Stimulated activated CD4-positive, alpha-beta T cell treated with anti-CD3 and anti-CD28 coated beads, TNF-alpha, amount 100 ng/mL, for 48 hours (primary cell): ENCODE data around the gene ZNF8.
A peak's percentile ranks its signal among the peaks of the same experiment; 100 is the strongest.
"Not testable (repeated sequence)": the region's sequence is repeated elsewhere in the genome, so short reads cannot be mapped to it uniquely, and the experiment has no call there.

Source experiments
- DNase-seq, 3 donors: peaks; one replicate each; pipeline ENCODE4 v3.0.0-alpha.2; 2020; ENCODE audit warnings: low read depth in 3 of 3

Gene ZNF8

DNA sequence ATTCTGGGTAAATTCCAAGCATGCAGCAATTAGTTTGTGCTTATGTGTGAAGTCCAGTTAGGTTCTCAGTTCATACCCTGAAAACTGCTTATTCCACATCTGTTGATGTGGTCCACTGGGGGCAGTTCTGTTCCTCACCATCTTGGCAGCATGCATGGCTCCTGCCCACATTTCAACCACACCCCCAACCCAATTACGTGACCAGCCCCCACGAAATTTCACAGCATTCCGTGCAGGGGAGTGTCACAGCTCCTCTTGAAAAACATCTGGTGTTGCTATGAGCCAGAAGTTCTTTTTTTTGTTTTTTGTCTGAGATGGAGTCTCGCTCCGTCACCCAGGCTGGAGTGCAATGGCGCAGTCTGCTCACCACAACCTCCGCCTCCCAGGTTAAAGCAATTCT, 17.3 kb downstream of the ZNF8 start:
- DNase-seq, result no peak

DNA sequence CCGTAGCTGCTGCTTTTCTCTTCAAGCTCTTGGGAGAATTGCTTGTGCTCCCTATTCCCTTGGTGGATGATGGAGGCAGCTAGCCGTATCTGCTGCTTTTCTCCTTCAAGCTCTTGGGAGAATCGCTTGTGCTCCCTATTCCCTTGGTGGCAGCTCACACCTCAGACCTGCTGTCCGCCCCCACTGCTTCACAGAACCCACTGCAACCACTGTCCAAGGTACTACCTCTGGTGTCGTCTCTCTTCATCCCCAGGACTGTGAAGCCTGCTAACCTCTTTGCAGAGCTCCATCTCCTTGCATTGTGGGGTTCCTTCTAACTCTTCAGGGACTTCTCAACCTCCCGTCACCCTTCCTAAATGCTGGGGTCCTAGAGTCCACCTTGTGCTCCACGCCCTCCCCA, 21.9 kb downstream of the ZNF8 start:
- DNase-seq, result no peak

DNA sequence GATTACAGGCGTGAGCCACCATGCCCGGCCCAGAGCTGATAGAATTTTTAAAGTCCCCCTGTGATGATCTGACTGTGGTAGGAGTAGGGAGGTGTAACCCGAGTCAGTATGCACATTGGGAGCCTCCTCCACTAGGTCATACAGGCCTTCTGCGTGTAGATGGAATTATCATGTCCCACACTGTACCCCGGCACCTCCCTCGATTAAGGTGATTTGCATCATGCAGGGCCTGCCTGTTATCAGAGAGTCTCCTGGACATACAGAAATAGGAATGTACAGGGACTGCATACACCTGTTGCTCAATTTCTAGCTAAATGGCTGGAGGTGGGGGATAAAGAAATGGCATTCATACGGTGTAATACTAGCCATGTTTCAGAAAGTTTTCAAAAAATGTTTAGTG, 25.5 kb downstream of the ZNF8 start:
- DNase-seq, result no peak

DNA sequence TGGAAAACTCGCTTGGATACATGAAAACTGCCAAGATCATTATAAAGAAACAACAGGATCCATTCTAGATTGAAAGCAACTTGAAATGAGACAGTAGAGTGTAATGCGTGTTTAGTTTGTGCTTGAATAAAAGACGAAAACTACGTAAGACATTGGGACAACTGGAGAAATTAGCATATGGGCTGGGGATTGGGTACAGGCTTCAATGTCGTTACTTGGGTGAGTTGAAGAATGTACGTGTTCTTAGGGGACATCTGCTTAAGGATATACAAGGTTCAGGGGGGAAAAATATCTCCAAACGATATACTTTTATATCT, 26.0 kb downstream of the ZNF8 start:
- no peak for DNase-seq

DNA sequence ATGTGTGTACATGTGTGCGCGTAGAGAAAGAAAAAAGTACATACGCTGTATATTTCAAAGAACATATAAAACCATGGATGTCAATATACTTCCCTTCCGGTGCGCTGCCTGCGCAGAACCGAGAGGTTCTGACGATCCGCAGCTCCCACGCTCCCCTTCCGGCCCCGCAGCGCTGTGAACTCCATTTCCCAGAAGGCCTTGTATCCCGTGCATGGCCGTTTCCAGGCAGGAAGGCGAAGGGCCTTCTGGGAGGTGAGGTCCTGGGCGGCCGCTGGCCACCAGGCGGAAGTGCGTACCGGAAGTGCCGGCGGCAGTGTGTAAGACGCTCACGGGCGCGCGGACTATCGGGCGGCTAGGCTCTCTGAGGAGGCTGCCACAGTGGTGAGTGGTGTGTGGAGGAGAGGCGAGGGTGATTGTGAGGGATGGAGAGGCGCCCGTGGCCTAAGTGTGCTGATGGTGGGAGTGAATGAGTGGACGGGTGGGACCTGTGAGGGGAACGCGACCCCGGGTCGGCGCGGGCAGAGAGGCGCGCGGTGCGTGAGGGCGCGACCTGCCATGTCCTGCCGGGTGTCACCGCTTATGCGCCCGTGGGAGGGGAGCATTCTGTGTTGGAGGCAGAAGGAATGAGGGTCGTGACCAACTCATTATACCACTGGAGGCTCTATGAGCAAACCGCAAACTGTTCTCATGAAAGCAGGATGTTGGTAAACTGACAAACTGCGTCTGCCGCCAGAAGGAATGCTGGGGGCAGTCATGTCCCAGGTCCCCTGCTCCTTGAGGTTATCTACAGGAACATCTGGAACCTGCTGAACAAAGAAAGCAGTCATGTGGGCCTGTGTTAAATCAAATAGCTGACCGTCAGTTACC, 26.5 kb downstream of the ZNF8 start, which contains the start of gene ERVK3-1:
ERVK3-1 (plus strand) TSS at position 313 of the 867 bp plus-strand sequence. CDS start 6,792 bp downstream, outside the sequence.
- DNase-seq, result peak; percentile 85 to 93 (median 89)

DNA sequence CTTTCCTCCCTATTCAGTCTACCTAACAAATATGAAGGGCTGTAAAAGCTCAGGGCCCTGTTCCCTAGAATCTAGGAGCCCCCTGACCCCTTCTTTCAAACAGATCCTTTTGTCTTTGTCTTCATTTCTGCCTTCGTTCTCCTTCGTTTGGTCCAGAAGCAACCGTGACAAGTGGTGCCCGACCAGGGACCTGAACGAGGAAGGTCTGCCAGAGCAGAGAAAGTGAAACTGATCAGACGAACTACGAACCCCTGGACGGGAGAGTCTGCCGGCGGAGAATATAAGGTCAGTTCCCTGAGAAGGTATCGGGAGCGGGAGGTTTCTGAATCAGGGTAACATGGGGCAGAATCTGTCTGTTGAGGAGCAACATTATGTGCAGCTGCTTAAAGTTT, 27.2 kb downstream of the ZNF8 start:
- DNase-seq, result no peak

DNA sequence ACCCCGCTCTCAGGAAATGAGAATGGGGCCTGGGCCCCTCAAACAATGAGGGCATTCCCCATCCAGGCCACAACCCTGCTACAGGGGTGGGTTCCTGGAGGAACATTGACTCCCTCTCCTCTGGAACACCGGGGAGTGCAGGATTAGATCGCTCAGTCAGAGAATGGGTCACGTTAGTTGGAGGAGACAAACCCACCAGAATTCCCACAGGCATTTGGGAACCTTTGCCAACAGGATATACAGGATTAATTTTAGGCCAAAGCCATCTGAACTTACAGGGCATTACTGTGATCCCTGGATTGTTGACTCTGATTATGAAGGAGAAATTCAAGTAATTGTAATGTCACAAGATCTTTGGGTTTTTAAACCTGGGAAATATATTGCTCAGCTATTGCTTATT, 29.0 kb downstream of the ZNF8 start:
- DNase-seq, result no peak

DNA sequence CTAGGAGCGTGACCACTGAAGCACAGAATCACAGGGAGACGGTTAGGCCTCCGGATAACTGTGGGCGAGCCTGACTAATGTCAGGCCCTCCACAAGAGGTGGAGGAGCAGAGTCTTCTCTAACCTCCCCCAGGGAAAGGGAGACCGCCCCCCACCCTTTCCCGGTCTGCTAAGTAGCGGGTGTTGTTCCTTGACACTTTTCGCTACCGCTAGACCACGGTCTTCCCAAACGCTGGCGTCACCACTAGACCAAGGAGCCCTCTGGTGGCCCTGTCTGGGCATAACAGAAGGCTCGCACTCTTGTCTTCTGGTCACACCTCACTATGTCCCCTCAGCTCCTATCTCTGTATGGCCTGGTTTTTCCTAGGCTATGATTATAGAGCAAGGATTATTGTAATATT, 31.9 kb downstream of the ZNF8 start:
- DNase-seq, result not testable (repeated sequence)

DNA sequence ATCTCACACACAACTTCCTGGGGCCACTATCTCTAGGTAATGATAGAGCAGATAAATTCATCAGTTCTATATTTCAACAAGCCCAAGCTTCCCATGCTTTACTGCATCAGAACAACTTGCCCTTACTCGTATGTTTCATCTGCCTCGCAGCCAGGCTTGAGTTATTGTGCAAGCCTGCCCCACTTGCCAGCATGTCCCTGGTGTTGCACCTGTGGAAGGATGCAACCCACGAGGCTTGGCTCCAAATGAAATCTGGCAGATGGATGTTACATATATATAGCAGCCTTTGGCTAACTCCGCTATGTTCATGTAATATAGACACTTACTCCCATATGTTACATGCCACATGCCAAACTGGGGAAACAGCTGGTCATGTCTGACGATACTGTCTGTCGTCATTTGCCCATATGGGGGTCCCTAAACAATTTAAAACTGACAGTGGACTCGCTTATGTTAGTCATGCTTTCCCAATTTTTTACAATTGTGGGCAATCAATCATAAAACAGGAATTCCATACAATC, 32.6 kb downstream of the ZNF8 start:
- DNase-seq, result no peak

DNA sequence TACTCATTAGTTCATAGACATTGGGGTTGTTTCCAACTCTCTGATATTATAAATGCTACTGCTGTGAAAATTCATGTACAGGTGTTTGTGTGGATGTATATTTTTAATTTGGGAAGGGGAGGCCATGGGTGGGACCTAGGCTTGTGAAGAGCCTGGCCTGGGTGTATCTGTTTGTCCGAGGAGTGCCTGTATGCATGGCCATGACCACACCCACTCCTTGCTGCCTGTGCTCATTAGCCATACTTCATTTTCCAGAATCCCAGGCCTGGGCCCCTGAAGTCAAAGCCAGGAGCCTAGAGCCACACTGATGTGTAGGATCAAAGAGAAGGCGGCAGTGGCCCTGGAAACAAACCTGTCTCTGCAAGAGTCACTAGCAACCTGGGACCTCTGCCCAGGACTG, 36.8 kb downstream of the ZNF8 start:
- no peak for DNase-seq

DNA sequence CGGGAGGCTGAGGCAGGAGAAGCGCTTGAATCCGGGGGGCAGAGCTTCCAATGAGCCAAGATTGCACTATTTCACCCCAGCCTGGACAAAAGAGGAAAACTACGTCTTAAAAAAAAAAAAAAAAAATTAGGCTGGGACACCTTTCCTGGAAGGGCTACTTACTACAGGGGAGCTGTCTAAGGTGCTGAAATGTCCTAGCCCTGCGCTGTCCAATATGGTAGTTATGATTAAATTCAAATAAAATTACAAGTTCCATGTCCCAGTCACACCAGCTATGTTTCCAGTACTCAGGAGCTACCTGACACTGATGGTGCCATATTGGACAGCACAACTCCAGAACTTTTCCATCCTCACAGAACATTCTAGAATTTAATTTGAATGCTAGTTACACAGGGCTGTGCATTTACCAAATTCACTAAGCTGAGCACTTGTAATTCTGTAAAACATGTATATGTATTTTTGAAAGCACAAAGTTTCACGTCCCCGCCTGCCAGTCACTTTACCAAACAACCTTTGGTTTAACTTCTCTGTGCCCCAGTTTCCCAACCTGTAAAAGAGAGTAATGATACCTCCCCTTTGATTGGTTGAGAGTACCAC, 38.8 kb downstream of the ZNF8 start:
- DNase-seq, result no peak

DNA sequence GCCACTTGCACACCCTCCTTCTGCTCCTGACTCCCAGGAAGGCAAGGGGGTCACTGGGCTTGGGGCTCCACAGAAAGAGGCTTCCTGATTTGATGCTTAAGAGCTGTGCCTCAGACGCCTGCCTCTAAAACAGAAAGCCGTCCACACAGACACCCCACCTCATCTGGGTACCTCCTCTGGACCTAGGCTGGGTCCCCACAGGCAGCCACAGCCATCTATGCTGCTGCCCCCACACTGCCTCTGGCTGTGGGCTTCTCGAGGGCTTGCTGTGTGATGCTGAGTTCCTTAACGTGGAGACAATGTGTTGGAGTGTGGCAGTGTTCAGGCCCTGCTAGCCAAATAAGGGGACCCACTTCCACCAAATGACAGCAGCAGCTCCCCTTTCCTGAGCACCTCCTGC, 39.5 kb downstream of the ZNF8 start:
- no peak for DNase-seq

DNA sequence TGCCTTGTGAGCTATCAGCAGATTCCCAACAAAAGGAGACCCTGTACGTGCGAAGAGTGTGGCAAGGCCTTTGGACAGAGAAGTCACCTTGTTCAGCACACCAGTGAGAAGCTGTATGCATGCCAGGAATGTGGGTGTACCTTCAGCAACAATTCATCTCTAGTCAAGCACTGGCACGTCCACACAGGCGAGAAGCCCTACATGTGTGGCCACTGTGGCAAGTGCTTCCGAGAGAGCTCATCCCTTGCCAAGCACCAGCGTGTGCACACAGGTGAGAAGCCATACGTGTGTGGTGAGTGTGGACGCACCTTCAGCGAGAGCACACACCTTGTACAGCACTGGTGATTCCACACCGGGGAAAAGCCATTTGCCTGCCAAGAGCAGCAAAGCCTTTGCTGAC, 40.5 kb downstream of the ZNF8 start:
- no peak for DNase-seq

DNA sequence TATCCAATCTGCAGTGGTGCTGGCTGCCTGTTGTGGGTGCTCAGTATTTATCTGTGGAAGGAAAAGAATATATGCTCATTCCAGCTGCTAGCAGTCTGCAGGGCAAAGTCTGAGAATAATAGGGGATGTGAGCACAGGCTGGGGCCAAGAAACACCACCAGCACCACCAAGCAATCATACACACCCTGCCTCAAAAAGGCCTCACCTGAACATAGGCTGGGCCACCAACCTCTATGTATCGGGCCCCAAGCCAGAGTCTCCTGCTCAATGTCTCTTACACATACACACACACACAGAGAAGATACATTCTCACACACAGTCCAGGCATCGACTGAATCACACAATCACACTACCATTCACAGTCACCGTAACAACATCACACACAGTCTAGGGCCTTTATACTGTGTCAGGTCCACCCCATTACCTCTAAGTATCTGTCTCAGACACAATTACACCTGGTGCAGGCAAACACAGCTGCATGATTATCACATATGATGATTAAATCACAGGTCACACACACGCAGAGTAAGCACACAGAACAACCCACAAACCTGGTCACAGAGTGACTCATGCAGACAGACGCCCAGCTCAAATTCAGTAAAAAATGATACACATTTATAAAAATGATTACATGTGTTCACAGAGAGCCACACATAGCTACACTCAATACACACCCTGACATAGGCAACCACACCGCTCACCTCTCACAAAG, 46.7 kb downstream of the ZNF8 start:
- no peak for DNase-seq

DNA sequence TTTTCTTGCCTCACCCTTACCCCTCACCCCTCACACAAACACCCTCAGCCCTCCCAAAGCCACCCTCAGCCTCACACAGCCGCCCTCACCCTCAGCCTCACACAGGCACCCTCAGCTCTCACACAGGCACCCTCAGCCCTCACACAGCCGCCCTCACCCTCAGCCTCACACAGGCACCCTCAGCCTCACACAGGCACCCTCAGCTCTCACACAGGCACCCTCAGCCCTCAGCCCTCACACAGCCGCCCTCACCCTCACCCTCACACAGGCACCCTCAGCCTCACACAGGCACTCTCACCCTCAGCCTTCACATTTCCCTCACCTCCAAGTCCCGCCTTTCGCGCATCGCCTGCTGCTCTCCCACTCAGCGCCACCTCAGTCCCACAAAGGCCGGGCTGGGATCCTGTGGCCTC, 47.8 kb downstream of the ZNF8 start:
- no peak for DNase-seq

DNA sequence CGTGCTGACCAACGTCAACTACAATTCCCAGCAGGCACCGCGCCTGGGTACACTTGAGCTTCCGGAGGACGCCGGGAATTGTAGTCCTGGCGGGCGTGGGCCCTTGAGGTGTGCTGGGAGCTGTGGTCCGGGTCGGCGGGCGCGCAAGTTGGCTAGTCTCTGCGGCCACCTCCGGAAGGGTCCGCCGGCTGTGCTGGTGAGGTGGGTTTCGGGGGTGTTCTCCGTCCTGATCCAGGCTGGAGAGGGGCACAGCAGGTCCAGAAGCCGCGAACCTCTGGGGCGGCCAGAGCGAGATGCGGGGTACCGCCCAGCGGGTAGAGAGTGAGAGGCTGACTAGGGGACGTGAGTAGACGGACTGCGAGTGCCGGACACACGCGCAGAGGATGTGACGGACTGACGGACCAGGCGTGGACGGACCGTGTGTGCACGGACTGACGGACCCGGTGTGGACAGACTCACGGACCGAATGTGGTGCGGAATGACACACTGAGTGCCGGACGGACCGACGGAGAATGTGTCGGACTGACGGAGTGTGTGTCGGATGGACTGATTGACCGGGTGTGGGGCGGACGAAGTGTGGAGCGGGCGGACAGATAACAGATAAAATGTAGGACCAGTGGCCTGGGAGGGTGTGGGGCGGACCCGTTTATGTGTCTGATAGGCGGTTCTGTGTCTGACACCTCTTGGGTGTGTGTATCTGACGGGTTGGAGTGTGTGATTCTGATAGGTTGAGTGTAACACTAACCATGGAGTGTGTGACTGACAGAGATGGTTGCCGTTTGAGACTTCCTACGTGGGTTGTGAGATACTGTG, 48.4 kb downstream of the ZNF8 start, which contains the start of gene ZSCAN22:
ZSCAN22 (plus strand) TSS at position 81 of the 813 bp plus-strand sequence. CDS start 7,809 bp downstream, outside the sequence.
- peak; percentile 85 to 90 (median 88) for DNase-seq

DNA sequence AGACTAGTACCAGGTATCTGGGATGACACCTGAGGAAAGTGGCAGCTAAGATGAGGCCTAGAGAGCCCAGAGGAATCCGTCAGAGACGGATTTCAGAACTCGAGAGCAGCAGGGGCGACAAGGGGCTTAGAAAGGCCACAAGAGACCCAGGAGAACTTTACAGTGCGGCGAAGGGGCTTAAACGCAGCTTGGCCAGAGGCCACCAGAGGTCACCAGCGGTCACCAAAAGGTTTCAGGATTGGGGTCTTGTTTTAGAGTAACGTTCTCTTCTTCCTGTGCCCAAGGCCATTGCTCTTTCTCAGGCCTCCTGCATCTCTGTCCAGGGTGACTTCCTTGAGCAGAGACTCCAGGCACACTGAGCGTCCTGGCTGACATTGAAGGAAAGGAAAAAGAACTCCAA, 50.2 kb downstream of the ZNF8 start:
- DNase-seq, result no peak

DNA sequence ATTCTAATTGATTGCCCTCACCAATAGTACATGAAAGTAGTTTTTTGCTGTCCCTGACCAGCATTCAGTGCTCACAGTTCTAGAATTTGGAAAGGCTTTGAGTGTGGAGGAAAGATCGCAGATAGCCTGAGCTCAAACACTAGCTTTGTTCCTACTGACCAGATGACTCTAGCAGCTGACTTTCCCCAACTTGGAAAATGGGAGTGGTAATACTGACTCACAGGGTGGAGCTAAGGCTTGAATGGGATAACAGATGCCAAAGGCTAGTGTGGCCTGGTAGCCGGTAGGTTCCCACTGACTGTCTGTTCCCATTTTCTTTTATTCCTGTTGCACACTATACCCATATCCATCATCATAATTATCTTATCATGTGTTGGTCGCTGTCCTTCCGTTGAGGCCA, 51.7 kb downstream of the ZNF8 start:
- DNase-seq, result no peak

DNA sequence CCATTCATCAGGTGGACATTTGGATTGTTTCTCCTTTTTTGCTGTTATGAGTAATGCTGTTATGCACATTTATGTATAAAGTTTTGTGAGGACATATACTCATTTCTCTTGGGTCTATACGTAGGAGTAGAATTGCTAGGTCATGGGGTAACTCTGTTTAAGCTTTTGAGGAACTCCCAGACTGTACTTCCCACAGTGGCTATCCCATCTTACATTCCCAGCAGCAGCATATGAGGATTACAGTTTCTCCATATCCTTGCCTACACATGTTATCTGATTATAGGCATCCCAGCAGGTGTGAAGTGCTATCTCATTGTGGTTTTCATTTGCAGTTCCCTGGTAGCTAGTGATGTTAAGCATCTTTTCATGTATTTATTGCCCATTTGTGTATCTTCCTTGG, 53.9 kb downstream of the ZNF8 start:
- no peak for DNase-seq

DNA sequence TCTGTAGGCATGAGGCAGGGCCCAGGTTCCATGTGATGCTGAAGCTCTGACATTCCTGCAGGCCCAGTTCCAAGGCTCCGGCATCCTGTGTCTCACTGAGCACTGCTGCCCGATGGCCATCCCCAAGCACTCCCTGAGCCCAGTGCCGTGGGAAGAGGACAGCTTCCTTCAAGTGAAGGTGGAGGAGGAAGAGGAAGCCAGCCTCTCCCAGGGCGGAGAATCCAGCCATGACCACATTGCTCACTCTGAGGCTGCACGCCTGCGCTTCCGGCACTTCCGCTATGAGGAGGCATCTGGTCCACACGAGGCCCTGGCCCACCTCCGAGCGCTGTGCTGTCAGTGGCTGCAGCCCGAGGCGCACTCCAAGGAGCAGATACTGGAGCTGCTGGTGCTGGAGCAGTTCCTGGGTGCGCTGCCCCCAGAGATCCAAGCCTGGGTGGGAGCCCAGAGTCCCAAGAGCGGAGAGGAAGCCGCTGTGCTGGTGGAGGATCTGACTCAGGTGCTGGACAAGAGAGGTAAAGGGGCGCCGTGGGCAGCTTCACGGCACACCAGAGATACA, 56.0 kb downstream of the ZNF8 start:
- no peak for DNase-seq

DNA sequence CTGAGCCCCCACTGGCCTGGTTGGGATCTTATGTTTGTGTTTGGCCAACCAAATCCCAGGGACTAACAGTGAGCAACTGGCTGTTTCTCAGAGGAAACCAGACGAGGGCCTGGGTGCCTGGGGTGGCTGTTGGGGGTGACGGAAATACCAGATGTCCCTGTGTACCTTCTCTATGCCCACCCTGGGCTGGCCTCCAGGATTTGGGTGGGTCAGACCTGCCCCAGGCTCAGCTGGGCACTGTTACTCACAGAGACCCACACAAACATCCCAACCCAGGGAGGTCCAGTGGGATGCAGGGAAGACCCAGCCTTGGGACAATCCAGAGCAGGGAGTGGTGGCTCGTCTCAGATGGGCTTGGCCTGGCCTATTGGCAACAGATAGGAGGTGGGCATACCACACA, 56.9 kb downstream of the ZNF8 start:
- DNase-seq, result no peak
